ENCODE measurements around the gene PILRA. TPM values are rescaled to one million over a fixed set of nuclear protein-coding genes. Genes with fewer than 3 reads are reported as not detected.
A peak's percentile ranks its signal among the peaks of the same experiment; 100 is the strongest.

PILRA gene
- total and polyA plus RNA-seq, 10 of the 15 experiments (the other 5 are each of a cell fraction or from before 2014, with no cell fraction given), result 6.6 to 43.3 (median 11.5) TPM

DNA sequence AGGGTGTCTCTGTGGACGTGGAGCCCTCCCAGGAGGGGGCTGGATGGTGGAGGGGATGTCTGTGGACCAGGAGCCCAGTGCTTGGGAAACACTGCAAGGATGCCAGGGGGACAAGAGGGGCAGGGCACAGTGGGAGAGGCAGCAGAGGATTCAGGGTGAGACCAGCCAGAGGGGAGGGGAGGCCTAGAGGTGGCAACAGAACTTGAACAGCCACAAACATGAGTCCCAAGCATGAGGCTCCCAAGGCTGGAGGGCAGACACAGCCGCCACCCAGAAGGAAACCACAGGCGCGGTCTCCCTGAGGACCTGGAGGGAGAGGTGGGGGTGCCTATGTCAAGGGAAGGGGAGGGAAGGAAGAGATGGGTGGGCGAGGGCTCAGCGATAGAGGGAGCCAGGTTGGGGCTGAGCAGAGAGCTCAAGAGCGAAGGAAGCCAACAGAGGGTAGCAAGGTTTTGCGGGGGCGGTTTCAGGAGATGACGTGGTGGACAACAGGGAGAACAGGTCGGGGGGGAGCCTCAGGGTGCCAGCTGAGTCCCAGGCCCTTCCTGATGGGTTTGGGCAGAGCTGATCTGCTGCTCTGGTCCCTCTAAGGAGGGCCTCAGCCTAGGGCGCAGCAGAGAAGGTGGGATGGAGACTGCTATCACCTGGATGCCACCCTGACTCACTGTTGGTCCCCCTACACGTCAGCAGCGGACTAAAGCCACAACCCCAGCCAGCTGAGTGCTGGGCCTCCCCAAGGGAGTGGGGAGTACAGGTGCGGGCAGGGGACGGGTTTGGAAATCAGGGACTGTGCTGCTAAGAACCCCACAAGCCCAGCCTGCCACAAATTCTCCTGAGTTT is 6.7 kb upstream of the PILRA start (continued):
- TF ChIP-seq SP1 (IDR thresholded peaks at IDR 0.05; ENCODE audit: low read depth, low read length) (peak; percentile 40), ZBTB33 (IDR thresholded peaks at IDR 0.05) (no peak), SRF (IDR thresholded peaks at IDR 0.05; ENCODE audit: low read depth in 2 of 2, low read length in 2 of 2) (no peak), HDAC2 (IDR thresholded peaks at IDR 0.05) (no peak), NBN (IDR thresholded peaks at IDR 0.05) (peak; percentile 92), YBX1 (IDR thresholded peaks at IDR 0.05) (no peak), POLR2AphosphoS5 (IDR thresholded peaks at IDR 0.05; ENCODE audit: low read length) (peak; percentile 66; the same call in 1 of the 2 replicates), ATF7 (IDR thresholded peaks at IDR 0.05; ENCODE audit: low read depth) (peak; percentile 98), ZNF24 (IDR thresholded peaks at IDR 0.05) (no peak), FOXK2 (IDR thresholded peaks at IDR 0.05) (peak; percentile 93), BCL3 (IDR thresholded peaks at IDR 0.05; ENCODE audit: borderline replicate concordance, insufficient read depth, low read depth, low read length, poor library complexity, severe bottlenecking) (peak; percentile 63), TARDBP (IDR thresholded peaks at IDR 0.05; ENCODE audit: borderline replicate concordance) (no peak), RFX5 (IDR thresholded peaks at IDR 0.05; ENCODE audit: low read depth, low read length) (no peak), JUND (IDR thresholded peaks at IDR 0.05; ENCODE audit: low read depth, low read length) (peak; percentile 72), ZNF384 (IDR thresholded peaks at IDR 0.05; ENCODE audit: borderline replicate concordance, low read depth, low read length) (no peak), USF2 (IDR thresholded peaks at IDR 0.05; ENCODE audit: borderline replicate concordance, low read depth, low read length) (no peak; the same call in 1 of the 2 replicates)
- TF ChIP-seq, protein P1, sequence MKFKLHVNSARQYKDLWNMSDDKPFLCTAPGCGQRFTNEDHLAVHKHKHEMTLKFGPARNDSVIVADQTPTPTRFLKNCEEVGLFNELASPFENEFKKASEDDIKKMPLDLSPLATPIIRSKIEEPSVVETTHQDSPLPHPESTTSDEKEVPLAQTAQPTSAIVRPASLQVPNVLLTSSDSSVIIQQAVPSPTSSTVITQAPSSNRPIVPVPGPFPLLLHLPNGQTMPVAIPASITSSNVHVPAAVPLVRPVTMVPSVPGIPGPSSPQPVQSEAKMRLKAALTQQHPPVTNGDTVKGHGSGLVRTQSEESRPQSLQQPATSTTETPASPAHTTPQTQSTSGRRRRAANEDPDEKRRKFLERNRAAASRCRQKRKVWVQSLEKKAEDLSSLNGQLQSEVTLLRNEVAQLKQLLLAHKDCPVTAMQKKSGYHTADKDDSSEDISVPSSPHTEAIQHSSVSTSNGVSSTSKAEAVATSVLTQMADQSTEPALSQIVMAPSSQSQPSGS (IDR thresholded peaks at IDR 0.05; ENCODE audit: low read length), result peak; percentile 4; the same call in 1 of the 2 replicates
- TF ChIP-seq, protein P2, sequence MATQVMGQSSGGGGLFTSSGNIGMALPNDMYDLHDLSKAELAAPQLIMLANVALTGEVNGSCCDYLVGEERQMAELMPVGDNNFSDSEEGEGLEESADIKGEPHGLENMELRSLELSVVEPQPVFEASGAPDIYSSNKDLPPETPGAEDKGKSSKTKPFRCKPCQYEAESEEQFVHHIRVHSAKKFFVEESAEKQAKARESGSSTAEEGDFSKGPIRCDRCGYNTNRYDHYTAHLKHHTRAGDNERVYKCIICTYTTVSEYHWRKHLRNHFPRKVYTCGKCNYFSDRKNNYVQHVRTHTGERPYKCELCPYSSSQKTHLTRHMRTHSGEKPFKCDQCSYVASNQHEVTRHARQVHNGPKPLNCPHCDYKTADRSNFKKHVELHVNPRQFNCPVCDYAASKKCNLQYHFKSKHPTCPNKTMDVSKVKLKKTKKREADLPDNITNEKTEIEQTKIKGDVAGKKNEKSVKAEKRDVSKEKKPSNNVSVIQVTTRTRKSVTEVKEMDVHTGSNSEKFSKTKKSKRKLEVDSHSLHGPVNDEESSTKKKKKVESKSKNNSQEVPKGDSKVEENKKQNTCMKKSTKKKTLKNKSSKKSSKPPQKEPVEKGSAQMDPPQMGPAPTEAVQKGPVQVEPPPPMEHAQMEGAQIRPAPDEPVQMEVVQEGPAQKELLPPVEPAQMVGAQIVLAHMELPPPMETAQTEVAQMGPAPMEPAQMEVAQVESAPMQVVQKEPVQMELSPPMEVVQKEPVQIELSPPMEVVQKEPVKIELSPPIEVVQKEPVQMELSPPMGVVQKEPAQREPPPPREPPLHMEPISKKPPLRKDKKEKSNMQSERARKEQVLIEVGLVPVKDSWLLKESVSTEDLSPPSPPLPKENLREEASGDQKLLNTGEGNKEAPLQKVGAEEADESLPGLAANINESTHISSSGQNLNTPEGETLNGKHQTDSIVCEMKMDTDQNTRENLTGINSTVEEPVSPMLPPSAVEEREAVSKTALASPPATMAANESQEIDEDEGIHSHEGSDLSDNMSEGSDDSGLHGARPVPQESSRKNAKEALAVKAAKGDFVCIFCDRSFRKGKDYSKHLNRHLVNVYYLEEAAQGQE (IDR thresholded peaks at IDR 0.05; ENCODE audit: low read depth, low read length), result no peak
- TF ChIP-seq, protein P3, sequence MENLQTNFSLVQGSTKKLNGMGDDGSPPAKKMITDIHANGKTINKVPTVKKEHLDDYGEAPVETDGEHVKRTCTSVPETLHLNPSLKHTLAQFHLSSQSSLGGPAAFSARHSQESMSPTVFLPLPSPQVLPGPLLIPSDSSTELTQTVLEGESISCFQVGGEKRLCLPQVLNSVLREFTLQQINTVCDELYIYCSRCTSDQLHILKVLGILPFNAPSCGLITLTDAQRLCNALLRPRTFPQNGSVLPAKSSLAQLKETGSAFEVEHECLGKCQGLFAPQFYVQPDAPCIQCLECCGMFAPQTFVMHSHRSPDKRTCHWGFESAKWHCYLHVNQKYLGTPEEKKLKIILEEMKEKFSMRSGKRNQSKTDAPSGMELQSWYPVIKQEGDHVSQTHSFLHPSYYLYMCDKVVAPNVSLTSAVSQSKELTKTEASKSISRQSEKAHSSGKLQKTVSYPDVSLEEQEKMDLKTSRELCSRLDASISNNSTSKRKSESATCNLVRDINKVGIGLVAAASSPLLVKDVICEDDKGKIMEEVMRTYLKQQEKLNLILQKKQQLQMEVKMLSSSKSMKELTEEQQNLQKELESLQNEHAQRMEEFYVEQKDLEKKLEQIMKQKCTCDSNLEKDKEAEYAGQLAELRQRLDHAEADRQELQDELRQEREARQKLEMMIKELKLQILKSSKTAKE (IDR thresholded peaks at IDR 0.05; ENCODE audit: low read depth, poor library complexity, severe bottlenecking), result peak; percentile 67
